Hepatocyte (in vitro differentiated cells): ENCODE data around the gene PPP1R3G. TPM values are rescaled to one million over a fixed set of nuclear protein-coding genes. Genes with fewer than 3 reads are reported as not detected.

Experiments
- DNase-seq: peaks from one replicate; pipeline ENCODE4 v3.0.0-alpha.2; 2016; ENCODE audit warnings: low spot score
- H2AFZ ChIP-seq: fragments of 200-600 bp; sonication (generic); 2 replicates; pipeline ENCODE4 v1.6.0; 2016; ENCODE audit warnings: antibody characterized with exemption, mild to moderate bottlenecking
- H3K27ac ChIP-seq: fragments of 200-600 bp; sonication (generic); 2 replicates; pipeline ENCODE4 v1.5.1; 2016; ENCODE audit warnings: mild to moderate bottlenecking
- H3K27me3 ChIP-seq: fragments of 200-600 bp; sonication (generic); 2 replicates; pipeline ENCODE4 v1.6.1; 2016
- H3K36me3 ChIP-seq: fragments of 200-600 bp; sonication (generic); replicated peaks from 2 replicates; pipeline ENCODE4 v1.5.1; 2016; ENCODE audit warnings: low read depth; ENCODE audit not compliant: insufficient read depth
- H3K4me1 ChIP-seq: fragments of 200-600 bp; sonication (generic); 2 replicates; pipeline ENCODE4 v1.5.1; 2016; ENCODE audit warnings: mild to moderate bottlenecking, moderate library complexity; ENCODE audit not compliant: insufficient read depth
- H3K4me2 ChIP-seq: fragments of 200-600 bp; sonication (generic); 2 replicates; pipeline ENCODE4 v1.6.0; 2016
- H3K4me3 ChIP-seq: fragments of 200-600 bp; sonication (generic); 2 replicates; pipeline ENCODE4 v1.5.1; 2016; ENCODE audit warnings: mild to moderate bottlenecking
- H3K79me2 ChIP-seq: fragments of 200-600 bp; sonication (generic); 2 replicates; pipeline ENCODE4 v1.6.0; 2017; ENCODE audit warnings: mild to moderate bottlenecking
- H3K9me2 ChIP-seq: fragments of 200-600 bp; sonication (generic); replicated peaks from 2 replicates; pipeline ENCODE4 v1.6.0; 2017; ENCODE audit warnings: mild to moderate bottlenecking; ENCODE audit not compliant: insufficient read depth
- H3K9me3 ChIP-seq: fragments of 200-600 bp; sonication (generic); 2 replicates; pipeline ENCODE4 v1.5.1; 2016; ENCODE audit warnings: low read depth, mild to moderate bottlenecking
- H4K20me1 ChIP-seq: fragments of 200-600 bp; sonication (generic); 2 replicates; pipeline ENCODE4 v1.6.0; 2016; ENCODE audit warnings: mild to moderate bottlenecking; ENCODE audit not compliant: insufficient read depth, poor library complexity, severe bottlenecking
- CTCF ChIP-seq: fragments of 200-600 bp; sonication (generic); IDR thresholded peaks from 2 replicates; pipeline ENCODE4 v1.5.1; 2016; ENCODE audit warnings: antibody characterized with exemption, mild to moderate bottlenecking; ENCODE audit not compliant: poor library complexity
- EZH2 ChIP-seq: fragments of 200-600 bp; sonication (generic); IDR thresholded peaks from 2 replicates; pipeline ENCODE4 v1.6.1; 2016; ENCODE audit warnings: antibody characterized with exemption, mild to moderate bottlenecking, borderline replicate concordance
- EZH2phosphoT487 ChIP-seq: fragments of 200-600 bp; sonication (generic); IDR thresholded peaks from one replicate; pipeline ENCODE4 v1.6.1; 2018; ENCODE audit warnings: antibody characterized with exemption, mild to moderate bottlenecking, low read depth, moderate library complexity; ENCODE audit not compliant: unreplicated experiment, severe bottlenecking
- WGBS: methylation state at CpG from one replicate; pipeline ENCODE4 v1.1.6; 2016; ENCODE audit warnings: low lambda C conversion rate; ENCODE audit errors: missing lambda C conversion rate; 5-methylcytosine and 5-hydroxymethylcytosine counted together
- polyA plus RNA-seq: library from polyadenylated mRNA; unstranded; fragments of >200 nt; fragmentation: Nextera tagmentation; extraction: Ambion mirVana; gene quantifications from 2 replicates; pipeline ENCODE4 v1.2.1, GENCODE V29; 2016
- total RNA-seq: library from RNA; depleted of rRNA; stranded (reverse); fragments of >200 nt; gene quantifications from 2 replicates; pipeline ENCODE4 v1.2.3, GENCODE V29; 2014

PPP1R3G gene
- total and polyA plus RNA-seq, 2 experiments from 2014 or later: 0.47 to 0.82 TPM

- Histone ChIP-seq H3K9me3 (no peaks in the 10 kb centered on the region), H3K27ac (no peak overlapping the region), H3K4me3 (no peak overlapping the region), H3K79me2 (no peaks in the 10 kb centered on the region), H3K27me3 (no peaks in the 10 kb centered on the region), H3K9me2 (no peaks in the 10 kb centered on the region), H3K4me1 (no peaks in the 10 kb centered on the region), H3K4me2 (no peak overlapping the region), H4K20me1 (no peaks in the 10 kb centered on the region), H2AFZ (no peak overlapping the region), H3K36me3 (no peaks in the 10 kb centered on the region)
- 62% methylated on average over 9 of the region's 9 CpGs for WGBS
- peak; percentile 23 for TF ChIP-seq CTCF
- TF ChIP-seq EZH2phosphoT487: no peak
- TF ChIP-seq EZH2: no peak
- no peak for DNase-seq
Observed at GRCh38 chr6:5135788-5136376, 50.7 kb downstream of the PPP1R3G start.

GRCh38 chr6:5136851-5137250, 51.7 kb downstream of the PPP1R3G start:
- WGBS: 96% methylated on average over 8 of the region's 8 CpGs
- no peaks in the 10 kb centered on the region for H4K20me1 ChIP-seq
- TF ChIP-seq EZH2phosphoT487 (no peak), CTCF (no peak), EZH2 (no peak)
- H3K36me3 ChIP-seq: no peaks in the 10 kb centered on the region
- no peak overlapping the region for H3K4me2 ChIP-seq
- no peaks in the 10 kb centered on the region for H3K4me1 ChIP-seq
- no peaks in the 10 kb centered on the region for H3K79me2 ChIP-seq
- no peak overlapping the region for H3K4me3 ChIP-seq
- H3K9me2 ChIP-seq: no peaks in the 10 kb centered on the region
- no peak overlapping the region for H2AFZ ChIP-seq
- H3K27me3 ChIP-seq: no peaks in the 10 kb centered on the region
- H3K27ac ChIP-seq: no peak overlapping the region
- DNase-seq: no peak
- H3K9me3 ChIP-seq: no peaks in the 10 kb centered on the region

Other genes with a start within 250 kb of the PPP1R3G start
- 6.3 and 24.8 TPM in 2 replicates for gene RPP40, start 81.3 kb upstream of the PPP1R3G start, total RNA-seq
- gene RPP40, start 81.3 kb upstream of the PPP1R3G start, polyA plus RNA-seq: 7.1 and 17.7 TPM in 2 replicates
- 19.0 and 22.9 TPM in 2 replicates for gene LYRM4, start 175.6 kb downstream of the PPP1R3G start, total RNA-seq
- gene LYRM4, start 175.6 kb downstream of the PPP1R3G start, polyA plus RNA-seq: 20.5 and 23.8 TPM in 2 replicates
- 9.9 and 12.4 TPM in 2 replicates for gene FARS2, start 176.2 kb downstream of the PPP1R3G start, total RNA-seq
- 11.6 and 15.4 TPM in 2 replicates for gene FARS2, start 176.2 kb downstream of the PPP1R3G start, polyA plus RNA-seq